AG04449 (cell line): ENCODE results near the gene KCTD4.
"Not testable (repeated sequence)": the region's sequence is repeated elsewhere in the genome, so short reads cannot be mapped to it uniquely, and the experiment has no call there.

Experiments
- CTCF ChIA-PET: fragments of 350-600 bp; formaldehyde crosslinking; extraction: SDS; loops from one replicate; lab custom pipeline; 2021; ENCODE audit warnings: antibody characterized with exemption; lab: Yijun Ruan, JAX
- POLR2A ChIA-PET: fragments of 400-600, 350-600 bp; formaldehyde crosslinking; extraction: SDS; loops from one replicate; lab custom pipeline; 2020; ENCODE audit warnings: antibody characterized with exemption, inconsistent platforms; lab: Yijun Ruan, JAX
- DNase-seq: peaks from one replicate; pipeline ENCODE4 v3.0.0-alpha.2; 2010; ENCODE audit warnings: low read depth, low spot score
- H3K4me3 ChIP-seq: 2 replicates; pipeline ENCODE4 v1.5.1; 2011; ENCODE audit warnings: low read depth, mild to moderate bottlenecking, control low read depth, low read length
- CTCF ChIP-seq: IDR thresholded peaks from one replicate; pipeline ENCODE4 v1.5.1; 2011; ENCODE audit warnings: mild to moderate bottlenecking, moderate library complexity, low read length, control low read depth, inconsistent platforms; ENCODE audit not compliant: insufficient read depth; ENCODE audit errors: missing control alignments

KCTD4 gene

GRCh38 chr13:45198041-45198440 is 2.8 kb downstream of the KCTD4 start:
- no peak for DNase-seq
- H3K4me3 ChIP-seq, result no peak overlapping the region
- TF ChIP-seq CTCF, result no peak
- POLR2A ChIA-PET, result no interaction called here
- CTCF ChIA-PET, result interaction anchor here (2.4 kb wide), 1 partner anchor 83 kb away, joined by 8 read pairs; no protein-coding TSS in a partner anchor

- ChIA-PET POLR2A (no interaction called here), CTCF (interaction anchor here (1.0 kb wide), 1 partner anchor 18 kb away, joined by 4 read pairs; no protein-coding TSS in a partner anchor)
- no peak overlapping the region for H3K4me3 ChIP-seq
- DNase-seq, result no peak
- no peak for TF ChIP-seq CTCF
These were observed 4.2 kb downstream of the KCTD4 start for GRCh38 chr13:45196622-45197021.

GRCh38 chr13:45196096-45196495 is 4.7 kb downstream of the KCTD4 start:
- CTCF ChIA-PET, result no interaction called here

GRCh38 chr13:45195421-45195820 is 5.4 kb downstream of the KCTD4 start:
- TF ChIP-seq CTCF, result no peak
- ChIA-PET CTCF (no interaction called here), POLR2A (no interaction called here)
- H3K4me3 ChIP-seq, result no peak overlapping the region
- no peak for DNase-seq

More at GRCh38 chr13:45196096-45196495, 4.7 kb downstream of the KCTD4 start:
- no peak for TF ChIP-seq CTCF
- POLR2A ChIA-PET, result no interaction called here
- no peak overlapping the region for H3K4me3 ChIP-seq
- DNase-seq, result no peak

GRCh38 chr13:45194081-45194939 is 6.5 kb downstream of the KCTD4 start:
- CTCF ChIA-PET, result interaction anchor here (1.4 to 1.5 kb wide), 2 partner anchors 9 to 10 kb away, joined by 3 to 4 read pairs; no protein-coding TSS in a partner anchor
- no peak for DNase-seq
- TF ChIP-seq CTCF, result no peak
- H3K4me3 ChIP-seq, result no peak overlapping the region
- POLR2A ChIA-PET, result no interaction called here

GRCh38 chr13:45191874-45192273 is 9.0 kb downstream of the KCTD4 start:
- no peak for TF ChIP-seq CTCF

GRCh38 chr13:45189511-45189910 is 11.3 kb downstream of the KCTD4 start:
- H3K4me3 ChIP-seq, CTCF ChIA-PET, POLR2A ChIA-PET: not testable (repeated sequence)
- DNase-seq, result peak; percentile 89

More at GRCh38 chr13:45191874-45192273, 9.0 kb downstream of the KCTD4 start:
- POLR2A ChIA-PET, result no interaction called here
- DNase-seq, result no peak
- CTCF ChIA-PET, result interaction anchor here (2.1 kb wide), 1 partner anchor 90 kb away, joined by 7 read pairs; no protein-coding TSS in a partner anchor
- no peak overlapping the region for H3K4me3 ChIP-seq

- CTCF ChIA-PET, DNase-seq, POLR2A ChIA-PET, H3K4me3 ChIP-seq: not testable (repeated sequence)
These were observed 11.8 kb downstream of the KCTD4 start for GRCh38 chr13:45189077-45189476.
